Ovary (tissue), 10 donors: Measurements from ENCODE around the gene SPATA1. TPM values are rescaled to one million over a fixed set of nuclear protein-coding genes. Genes with fewer than 3 reads are reported as not detected.
A peak's percentile ranks its signal among the peaks of the same experiment; 100 is the strongest.

ENCODE experiments used
- DNase-seq, 5 donors: peaks; one replicate each; pipeline ENCODE4 v3.0.0-alpha.2; 2019 to 2020
- H3K27ac ChIP-seq, 2 donors: fragments of 200-600 bp; one replicate each; pipeline versions ENCODE4 v1.5.1 to v1.8.0; 2019 to 2022
- H3K27me3 ChIP-seq: fragments of 200-600 bp; one replicate; pipeline ENCODE4 v1.8.0; 2022
- H3K36me3 ChIP-seq: fragments of 200-600 bp; sonication (generic); one replicate; pipeline ENCODE4 v1.5.1; 2019
- H3K4me1 ChIP-seq: one replicate; pipeline ENCODE4 v1.8.1; 2013; ENCODE audit warnings: mild to moderate bottlenecking, moderate library complexity; ENCODE audit not compliant: insufficient read depth
- H3K4me3 ChIP-seq: fragments of 200-600 bp; sonication (generic); one replicate; pipeline ENCODE4 v1.5.1; 2017
- H3K9me3 ChIP-seq, 2 donors: fragments of 200-600 bp in 1 of 2; sonication (generic) in 1 of 2; one replicate each; pipeline versions ENCODE4 v1.5.1 to v1.8.1; 2013 to 2019; ENCODE audit warnings: mild to moderate bottlenecking in 1 of 2, moderate library complexity in 1 of 2
- EP300 ChIP-seq: sonication (generic); formaldehyde crosslinking; IDR thresholded peaks from one replicate; pipeline ENCODE4 v1.6.1; 2017; ENCODE audit warnings: antibody characterized with exemption
- POLR2A ChIP-seq: fragments of 450-650 bp; IDR thresholded peaks from one replicate; pipeline ENCODE4 v1.6.1; 2017; ENCODE audit warnings: antibody characterized with exemption, mild to moderate bottlenecking, moderate library complexity
- WGBS, 3 donors: extraction: QIAGEN DNeasy Blood & Tissue Kit in 1 of 3; methylation state at CpG; one replicate each; pipeline versions ENCODE4 v1.1.5 to v1.1.7; 2013 to 2017; 5-methylcytosine and 5-hydroxymethylcytosine counted together
- intact Hi-C, 4 donors: fragments of 100-400 bp; cut with DNase I; formaldehyde crosslinking; loops; one replicate each; pipeline versions ENCODE4 v1.11.0 to v1.15.1; 2022 to 2023
- long read RNA-seq, 3 donors: library from polyadenylated mRNA in 2 of 3; unstranded in 2 of 3; transcript quantifications; one replicate each; pipeline ENCODE4 v2.0.0 and lab custom pipeline, GENCODE V29; 2021 to 2026
- polyA plus RNA-seq, 2 donors: library from polyadenylated mRNA; stranded (reverse); fragments of 200-250 nt in 1 of 2; fragments of 350-450 nt in 1 of 2; fragmentation: Illumina TruSeq in 1 of 2; extraction: RNeasy Lipid Tissue Mini Kit (QIAGEN cat#74804) in 1 of 2; gene quantifications; one replicate each; pipeline ENCODE4 v1.2.3, GENCODE V29; 2013 to 2014
- total RNA-seq, 7 donors: library from RNA; depleted of rRNA in 2 of 7; stranded (reverse); fragments of >200 nt in 2 of 7; fragmentation: NEBNext Ultra II Directional in 3 of 7; extraction: Animal tissue kit (Norgen Biotek cat#: 25700) in 3 of 7; gene quantifications; one replicate each; pipeline versions ENCODE4 v1.1.0 to v1.2.4, GENCODE V29; 2016 to 2023
- TF ChIP-seq, protein P1 (sequence below), 3 donors: fragments of 450-650 bp in 2 of 3; fragments of 200-600 bp in 1 of 3; IDR thresholded peaks; one replicate each; pipeline versions ENCODE4 v1.5.1 to v1.8.0; 2016 to 2022; ENCODE audit warnings: antibody characterized with exemption in 3 of 3, mild to moderate bottlenecking in 1 of 3
- donor health status: DM: no; HTN: no; CAD: no; lungs with moderate emphysema.
- donor health status: DM: no; HTN: no; CAD: no.
- donor health status: Bipolar disorder and iron deficiency.
- donor health status: DM: yes; HTN: yes; CAD: no.
- donor health status: DM: no; HTN: no; CAD: no.
- donor health status: DM: yes; HTN: yes; CAD: no.

The SPATA1 gene, protein sequence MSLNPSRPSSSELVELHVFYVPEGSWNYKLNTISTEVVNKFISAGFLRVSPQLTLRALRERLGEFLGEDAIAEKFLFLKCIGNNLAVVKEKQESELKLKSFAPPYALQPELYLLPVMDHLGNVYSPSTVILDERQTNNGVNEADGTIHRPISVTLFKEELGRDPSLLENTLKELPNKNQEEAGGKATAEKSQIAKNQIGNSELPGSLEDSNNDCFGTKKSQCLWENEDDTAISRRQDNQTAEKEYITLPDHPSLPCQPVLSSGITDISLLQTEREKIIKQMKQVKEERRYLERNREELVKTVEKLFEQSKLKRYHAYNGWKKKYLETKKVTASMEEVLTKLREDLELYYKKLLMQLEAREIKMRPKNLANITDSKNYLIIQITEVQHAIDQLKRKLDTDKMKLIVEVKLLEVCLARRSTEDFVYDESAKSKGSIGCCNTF
- total RNA-seq = 1 to 10 TPM in 2 of 7 donors, under 1 TPM in 4, not detected in 1; 0.12 to 1.9 (median 0.62) TPM
- polyA plus RNA-seq = under 1 TPM; 0.18 to 0.22 TPM
- long read RNA-seq, donor 1, partial matches to known transcripts = 0 of 5 reads
- long read RNA-seq, donor 1, other reads (novel, unspliced or antisense) = 5 of 5 reads
- long read RNA-seq, donor 2 = 0 reads
- long read RNA-seq, donor 3, partial matches to known transcripts = 0 of 8 reads
- long read RNA-seq, donor 3, other reads (novel, unspliced or antisense) = 8 of 8 reads

DNA sequence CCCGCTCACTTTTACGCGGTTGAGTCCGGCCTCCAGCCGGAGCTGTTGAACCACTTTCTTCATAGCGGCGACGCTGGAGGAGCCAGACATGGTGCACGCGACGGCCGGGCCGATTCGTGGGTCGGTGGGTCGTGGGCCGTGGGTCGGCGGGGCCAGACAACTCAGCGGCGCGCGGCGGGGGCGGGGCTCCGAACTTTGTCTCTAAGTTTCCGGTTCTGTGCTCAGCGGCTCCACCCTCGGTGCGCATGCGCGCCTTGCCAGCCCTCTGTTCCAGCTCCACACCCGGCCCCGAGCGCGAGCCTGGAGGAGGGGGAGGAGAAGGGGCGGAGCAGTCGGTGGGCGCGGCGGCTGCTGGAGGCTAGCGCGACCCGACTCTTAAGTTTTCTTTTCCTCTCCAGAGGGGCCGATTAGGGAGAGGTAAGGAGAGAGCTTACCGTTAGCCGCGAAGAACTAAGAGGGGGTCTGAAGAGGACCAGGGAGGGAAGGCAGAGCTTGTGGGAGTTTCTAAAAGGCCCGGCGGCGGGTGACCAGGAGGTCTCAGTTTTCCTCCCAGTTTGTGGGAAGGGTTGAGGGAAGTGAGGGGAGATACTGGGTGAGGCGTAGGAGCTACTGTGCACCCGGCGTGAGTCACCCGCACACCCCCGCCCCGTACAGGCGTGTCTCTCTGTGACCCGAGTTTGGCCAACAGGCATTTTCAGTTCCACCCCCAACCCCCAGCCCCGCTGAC, at the start of gene SPATA1, which contains the start of gene GNG5:
Gene SPATA1 (plus strand): TSS at position 385 of the 727 bp plus-strand sequence. CDS start 9,974 bp downstream, outside the sequence.
Gene GNG5 (minus strand): TSS at position 580 of the 727 bp plus-strand sequence. CDS start 490 bp downstream, at position 90.
- H3K9me3 ChIP-seq = no peaks in the 10 kb centered on the region
- peak within 1 kb of the TSS; percentile 49 for H3K4me3 ChIP-seq
- intact Hi-C loops = loop anchor here in 3 of 4 donors (10.0 kb wide), 2 partner anchors 59 to 69 kb away; partner anchors contain the start of gene CTBS (in 2 of the 3)
- no peaks in the 10 kb centered on the region for H3K27me3 ChIP-seq
- peaks cover 1% of the 10 kb centered on the region for H3K4me1 ChIP-seq
- no peaks in the 10 kb centered on the region for H3K36me3 ChIP-seq
- 1 to 2% (median 1%) methylated on average over 55 to 60 of the region's 60 CpGs for WGBS, 3 donors
- peak within 1 kb of the TSS; percentile 76 to 93 for H3K27ac ChIP-seq
- TF ChIP-seq, protein P1, sequence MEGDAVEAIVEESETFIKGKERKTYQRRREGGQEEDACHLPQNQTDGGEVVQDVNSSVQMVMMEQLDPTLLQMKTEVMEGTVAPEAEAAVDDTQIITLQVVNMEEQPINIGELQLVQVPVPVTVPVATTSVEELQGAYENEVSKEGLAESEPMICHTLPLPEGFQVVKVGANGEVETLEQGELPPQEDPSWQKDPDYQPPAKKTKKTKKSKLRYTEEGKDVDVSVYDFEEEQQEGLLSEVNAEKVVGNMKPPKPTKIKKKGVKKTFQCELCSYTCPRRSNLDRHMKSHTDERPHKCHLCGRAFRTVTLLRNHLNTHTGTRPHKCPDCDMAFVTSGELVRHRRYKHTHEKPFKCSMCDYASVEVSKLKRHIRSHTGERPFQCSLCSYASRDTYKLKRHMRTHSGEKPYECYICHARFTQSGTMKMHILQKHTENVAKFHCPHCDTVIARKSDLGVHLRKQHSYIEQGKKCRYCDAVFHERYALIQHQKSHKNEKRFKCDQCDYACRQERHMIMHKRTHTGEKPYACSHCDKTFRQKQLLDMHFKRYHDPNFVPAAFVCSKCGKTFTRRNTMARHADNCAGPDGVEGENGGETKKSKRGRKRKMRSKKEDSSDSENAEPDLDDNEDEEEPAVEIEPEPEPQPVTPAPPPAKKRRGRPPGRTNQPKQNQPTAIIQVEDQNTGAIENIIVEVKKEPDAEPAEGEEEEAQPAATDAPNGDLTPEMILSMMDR (IDR thresholded peaks at IDR 0.05) = no peak
- TF ChIP-seq POLR2A (peak; percentile 64), EP300 (no peak)
- peak; percentile 98 to 99 (median 98) for DNase-seq

DNA sequence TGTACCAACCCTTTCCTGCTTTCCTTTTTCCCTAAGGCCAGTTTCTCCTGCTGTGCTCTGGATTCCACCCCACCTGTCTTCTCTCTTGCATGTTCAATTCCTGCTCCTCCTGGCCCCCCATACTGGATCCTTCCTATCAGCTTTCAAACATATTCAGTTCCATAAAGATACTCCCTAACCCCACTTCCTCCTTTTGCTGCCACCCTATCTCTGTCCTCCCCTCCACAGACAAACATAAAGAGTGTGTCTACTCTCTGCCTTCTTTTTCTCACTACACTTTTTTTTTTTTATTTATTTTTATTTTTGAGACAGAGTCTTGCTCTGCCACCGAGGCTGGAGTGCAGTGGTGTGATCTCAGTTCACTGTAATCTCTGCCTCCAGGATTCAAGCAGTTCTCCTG, 44.1 kb upstream of the SPATA1 start:
- H3K9me3 ChIP-seq = no peaks in the 10 kb centered on the region
- WGBS, 3 donors = 67 to 79% (median 73%) methylated on average over 1 of the region's 1 CpG
- H3K27ac ChIP-seq = no peak overlapping the region
- no peaks in the 10 kb centered on the region for H3K36me3 ChIP-seq
- no peak for TF ChIP-seq EP300
- TF ChIP-seq, protein P1 (IDR thresholded peaks at IDR 0.05) = no peak
- TF ChIP-seq POLR2A = no peak
- H3K4me3 ChIP-seq = no peak overlapping the region
- no peaks in the 10 kb centered on the region for H3K4me1 ChIP-seq
- intact Hi-C loops = no loop called here
- DNase-seq = no peak
- H3K27me3 ChIP-seq = no peaks in the 10 kb centered on the region

DNA sequence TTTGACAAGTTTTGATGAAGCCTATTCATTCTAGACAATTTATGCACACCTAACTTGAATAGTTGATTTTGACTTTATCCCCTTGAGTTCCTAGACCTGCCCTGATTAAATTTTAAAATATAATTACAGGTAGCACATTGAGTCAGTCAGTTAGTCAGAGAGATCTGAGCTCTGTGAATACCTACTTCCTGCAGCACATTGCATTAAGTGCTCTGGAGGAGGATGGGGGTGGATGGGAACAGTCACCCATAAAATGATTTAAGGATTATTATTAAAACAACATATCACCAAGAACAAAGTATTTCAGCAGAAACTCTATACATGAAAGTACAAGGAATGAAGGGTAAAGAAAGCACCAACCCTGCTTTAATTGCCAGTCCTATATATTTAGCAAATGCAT, 38.9 kb upstream of the SPATA1 start:
- Histone ChIP-seq H3K9me3 (no peaks in the 10 kb centered on the region), H3K27me3 (no peaks in the 10 kb centered on the region), H3K27ac (no peak overlapping the region), H3K36me3 (no peaks in the 10 kb centered on the region), H3K4me3 (no peak overlapping the region), H3K4me1 (no peaks in the 10 kb centered on the region)
- intact Hi-C loops = no loop called here
- no peak for DNase-seq
- no peak for TF ChIP-seq POLR2A
- TF ChIP-seq EP300 = no peak
- TF ChIP-seq, protein P1 (IDR thresholded peaks at IDR 0.05) = no peak

DNA sequence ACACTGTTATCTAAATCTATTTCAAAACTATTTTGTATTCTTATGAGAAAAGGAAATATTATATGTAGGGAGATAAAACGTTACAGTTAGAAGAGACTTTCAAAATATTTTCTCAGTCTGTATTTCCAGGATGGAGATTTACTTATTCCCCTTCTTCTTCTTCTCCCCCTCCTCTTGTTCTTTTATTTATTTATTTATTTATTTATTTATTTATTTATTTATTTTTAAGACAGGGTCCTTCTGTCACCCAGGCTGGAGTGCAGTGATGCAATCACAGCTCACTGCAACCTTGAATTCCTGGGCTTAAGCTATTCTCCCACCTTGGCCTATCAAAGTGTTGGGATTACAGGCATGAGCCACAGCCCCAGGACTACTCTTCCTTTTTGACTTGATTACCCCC, 30.0 kb upstream of the SPATA1 start:
- H3K36me3 ChIP-seq = no peaks in the 10 kb centered on the region
- no peak for DNase-seq
- peaks cover 0 to 2% of the 10 kb centered on the region in 2 donors for H3K9me3 ChIP-seq
- no peak overlapping the region for H3K27ac ChIP-seq
- intact Hi-C loops = no loop called here
- WGBS, 3 donors = 25 to 38% (median 29%) methylated on average over 1 of the region's 1 CpG
- TF ChIP-seq POLR2A (no peak), EP300 (no peak)
- TF ChIP-seq, protein P1 (IDR thresholded peaks at IDR 0.05) = no peak
- no peak overlapping the region for H3K4me3 ChIP-seq
- H3K27me3 ChIP-seq = no peaks in the 10 kb centered on the region
- H3K4me1 ChIP-seq = peaks cover 3% of the 10 kb centered on the region
